Measurements from ENCODE around the gene ANKRD28.
"Not testable (repeated sequence)": the region's sequence is repeated elsewhere in the genome, so short reads cannot be mapped to it uniquely, and the experiment has no call there.

ANKRD28 gene

DNA sequence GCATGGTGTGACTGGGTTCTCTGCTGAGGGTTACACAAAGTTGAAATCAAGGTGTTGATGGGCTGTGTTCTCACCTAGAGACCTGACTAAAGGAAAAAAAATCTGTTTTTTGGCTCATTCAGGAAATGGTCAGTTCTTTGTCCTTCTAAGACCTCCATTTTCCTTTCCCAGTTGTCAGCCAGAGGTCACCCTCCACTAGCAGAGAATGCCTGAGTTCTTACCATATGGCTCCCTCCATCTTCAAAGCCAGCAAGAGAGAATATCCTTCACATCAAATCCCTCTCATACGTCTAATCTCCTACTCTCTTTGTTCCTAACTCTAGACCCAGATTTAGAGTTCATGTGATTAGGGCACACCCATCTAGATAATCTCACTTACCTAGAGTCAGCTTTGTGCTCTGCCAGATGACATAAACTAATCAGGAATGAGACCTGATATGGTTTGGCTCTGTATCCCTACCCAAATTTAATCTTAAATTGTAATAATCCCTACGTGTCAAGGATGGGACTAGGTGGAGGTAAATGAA is 19.4 kb downstream of the ANKRD28 start:
- no peak overlapping the region for H3K4me3 Mint-ChIP-seq
- peaks cover 6% of the 10 kb centered on the region for H3K4me1 Mint-ChIP-seq
- no peaks in the 10 kb centered on the region for H3K9me3 Mint-ChIP-seq
- no peak overlapping the region for H3K27ac Mint-ChIP-seq
- no peaks in the 10 kb centered on the region for H3K27me3 Mint-ChIP-seq (ENCODE audit: low read depth)
- TF ChIP-seq, protein P1, sequence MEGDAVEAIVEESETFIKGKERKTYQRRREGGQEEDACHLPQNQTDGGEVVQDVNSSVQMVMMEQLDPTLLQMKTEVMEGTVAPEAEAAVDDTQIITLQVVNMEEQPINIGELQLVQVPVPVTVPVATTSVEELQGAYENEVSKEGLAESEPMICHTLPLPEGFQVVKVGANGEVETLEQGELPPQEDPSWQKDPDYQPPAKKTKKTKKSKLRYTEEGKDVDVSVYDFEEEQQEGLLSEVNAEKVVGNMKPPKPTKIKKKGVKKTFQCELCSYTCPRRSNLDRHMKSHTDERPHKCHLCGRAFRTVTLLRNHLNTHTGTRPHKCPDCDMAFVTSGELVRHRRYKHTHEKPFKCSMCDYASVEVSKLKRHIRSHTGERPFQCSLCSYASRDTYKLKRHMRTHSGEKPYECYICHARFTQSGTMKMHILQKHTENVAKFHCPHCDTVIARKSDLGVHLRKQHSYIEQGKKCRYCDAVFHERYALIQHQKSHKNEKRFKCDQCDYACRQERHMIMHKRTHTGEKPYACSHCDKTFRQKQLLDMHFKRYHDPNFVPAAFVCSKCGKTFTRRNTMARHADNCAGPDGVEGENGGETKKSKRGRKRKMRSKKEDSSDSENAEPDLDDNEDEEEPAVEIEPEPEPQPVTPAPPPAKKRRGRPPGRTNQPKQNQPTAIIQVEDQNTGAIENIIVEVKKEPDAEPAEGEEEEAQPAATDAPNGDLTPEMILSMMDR (IDR thresholded peaks at IDR 0.05; ENCODE audit: unreplicated experiment in 3 of 3), result no peak
- peaks cover 4% of the 10 kb centered on the region for H3K36me3 Mint-ChIP-seq (ENCODE audit: low read depth)

DNA sequence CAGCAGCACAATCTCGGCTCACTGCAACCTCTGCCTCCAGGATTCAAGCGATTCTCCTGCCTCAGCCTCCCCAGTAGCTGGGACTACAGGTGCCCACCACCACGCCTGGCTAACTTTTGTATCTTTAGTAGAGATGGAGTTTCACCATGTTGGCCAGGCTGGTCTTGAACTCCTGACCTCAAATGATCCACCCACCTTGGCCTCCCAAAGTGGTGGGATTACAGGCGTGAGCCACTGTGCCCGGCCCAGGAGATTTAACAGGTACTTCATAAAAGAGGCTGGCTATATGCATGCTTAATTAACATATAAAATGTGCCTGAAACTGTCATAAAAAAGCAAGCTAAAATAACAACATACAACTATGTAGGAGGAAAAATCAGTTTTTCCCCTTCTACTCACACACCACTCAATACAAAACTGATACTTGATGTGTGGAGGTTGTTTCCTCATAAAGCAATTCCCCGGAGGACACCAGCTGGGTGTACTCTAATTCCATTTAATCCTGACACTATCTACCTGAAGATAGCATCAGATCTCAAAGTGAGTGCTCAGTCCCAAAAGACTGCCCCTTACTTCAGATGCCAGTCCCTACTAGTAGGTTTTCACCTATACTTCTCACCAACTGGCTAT is 22.7 kb downstream of the ANKRD28 start:
- not testable (repeated sequence) for H3K4me3 Mint-ChIP-seq; H3K9me3 Mint-ChIP-seq; H3K27me3 Mint-ChIP-seq (ENCODE audit: low read depth); H3K4me1 Mint-ChIP-seq; H3K27ac Mint-ChIP-seq
- H3K36me3 Mint-ChIP-seq (ENCODE audit: low read depth), result peaks cover 13% of the 10 kb centered on the region

DNA sequence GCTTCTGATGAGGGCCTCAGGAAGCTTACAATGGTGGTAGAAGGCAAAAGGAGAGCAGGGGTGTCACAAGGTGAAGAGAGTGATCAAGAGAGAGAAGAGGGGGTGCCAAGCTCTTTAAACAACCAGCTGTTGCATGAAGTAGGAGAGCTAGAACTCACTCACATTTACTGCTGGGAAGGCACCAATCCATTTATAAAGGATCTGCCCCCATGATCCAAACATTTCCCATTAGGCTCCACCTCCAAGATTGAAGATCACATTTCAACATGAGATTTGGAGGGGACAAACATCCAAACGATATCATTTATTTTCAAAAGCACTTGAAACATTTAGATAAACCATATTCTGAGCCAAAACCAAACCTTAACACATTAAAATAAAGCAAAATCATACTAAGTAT is 26.3 kb downstream of the ANKRD28 start:
- peaks cover 12% of the 10 kb centered on the region for H3K36me3 Mint-ChIP-seq (ENCODE audit: low read depth)
- no peak overlapping the region for H3K27ac Mint-ChIP-seq
- no peaks in the 10 kb centered on the region for H3K27me3 Mint-ChIP-seq (ENCODE audit: low read depth)

DNA sequence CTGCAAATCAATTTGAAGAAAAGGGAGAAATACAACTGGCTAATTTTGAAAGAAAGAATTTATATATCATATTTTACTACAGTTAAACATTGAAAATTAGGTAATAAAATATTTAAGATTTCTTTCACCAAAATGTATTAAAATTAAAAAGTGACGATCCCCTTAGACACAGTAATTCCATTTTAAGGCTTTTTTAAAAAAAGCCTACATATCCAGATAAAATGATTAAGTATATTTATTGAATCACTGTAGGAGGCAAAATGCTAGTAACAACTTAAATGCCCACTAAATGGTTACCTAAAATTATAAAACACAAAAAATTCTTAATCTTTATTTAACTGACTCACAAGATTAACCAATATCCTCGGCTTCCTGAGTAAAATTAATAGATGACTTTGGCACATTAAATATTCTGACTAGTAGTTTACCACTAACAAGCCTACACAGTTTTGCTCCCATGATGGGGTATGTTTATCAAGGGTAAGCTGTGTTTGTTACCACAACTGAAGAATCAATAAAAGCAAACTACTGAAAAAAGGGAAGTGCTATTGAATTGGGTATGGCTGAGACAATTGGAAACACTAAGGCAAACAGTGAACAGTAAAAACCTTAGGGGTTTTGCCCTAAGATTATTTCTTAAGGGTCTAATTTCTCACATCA is 28.4 kb downstream of the ANKRD28 start:
- no peak overlapping the region for H3K27ac Mint-ChIP-seq
- no peak overlapping the region for H3K4me3 Mint-ChIP-seq
- no peaks in the 10 kb centered on the region for H3K9me3 Mint-ChIP-seq

More for the DNA sequence above, 26.3 kb downstream of the ANKRD28 start:
- H3K4me1 Mint-ChIP-seq, result peaks cover 5% of the 10 kb centered on the region
- TF ChIP-seq, protein P1 (IDR thresholded peaks at IDR 0.05; ENCODE audit: unreplicated experiment in 3 of 3), result no peak
- no peak overlapping the region for H3K4me3 Mint-ChIP-seq
- H3K9me3 Mint-ChIP-seq, result no peaks in the 10 kb centered on the region

DNA sequence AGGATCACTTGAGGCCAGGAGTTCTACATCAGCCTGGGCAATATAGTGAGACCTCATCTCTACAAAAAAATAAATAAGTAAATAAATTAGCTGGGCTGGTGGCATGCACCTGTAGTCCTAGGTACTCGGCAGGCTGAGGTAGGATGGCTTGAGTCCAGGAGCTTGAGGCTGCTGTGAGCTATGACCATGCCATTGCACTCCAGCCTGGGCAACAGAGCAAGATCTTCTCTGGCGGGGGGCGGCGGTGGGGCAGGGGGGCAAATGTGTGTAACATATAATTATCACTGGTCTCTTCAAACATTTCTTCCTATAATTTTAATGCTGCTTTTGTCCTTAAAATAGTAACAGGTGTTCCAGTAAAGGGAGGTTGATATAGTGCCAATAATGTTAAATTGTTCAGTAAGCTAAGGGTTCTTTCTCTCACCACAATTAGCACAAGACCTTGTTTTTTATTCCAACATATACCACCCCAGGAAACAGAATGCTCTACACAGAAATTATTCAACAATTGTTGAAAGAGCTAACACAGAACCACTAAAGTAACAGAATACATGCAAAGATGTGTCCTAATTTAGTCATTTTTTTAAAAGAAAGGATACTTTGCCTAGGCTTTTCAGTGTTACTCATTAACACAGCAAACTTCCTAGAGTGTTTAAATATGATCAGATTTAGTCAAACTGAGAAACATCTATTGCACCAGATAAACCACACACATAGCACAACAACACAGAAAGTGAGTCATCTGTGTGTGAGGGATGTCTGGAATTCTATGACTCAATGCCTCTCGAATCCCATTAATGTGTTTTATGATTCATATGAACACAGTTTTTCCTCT is 29.1 kb downstream of the ANKRD28 start:
- Mint-ChIP-seq H3K4me1 (peaks cover 5% of the 10 kb centered on the region), H3K4me3 (no peak overlapping the region), H3K9me3 (no peaks in the 10 kb centered on the region), H3K36me3 (ENCODE audit: low read depth) (peaks cover 25% of the 10 kb centered on the region), H3K27ac (peak overlapping the region; percentile 9 to 61 (median 37)), H3K27me3 (ENCODE audit: low read depth) (no peaks in the 10 kb centered on the region)
- TF ChIP-seq, protein P1 (IDR thresholded peaks at IDR 0.05; ENCODE audit: unreplicated experiment in 3 of 3), result no peak

More for the DNA sequence above, 28.4 kb downstream of the ANKRD28 start:
- TF ChIP-seq, protein P1 (IDR thresholded peaks at IDR 0.05; ENCODE audit: unreplicated experiment in 3 of 3), result no peak
- Mint-ChIP-seq H3K36me3 (ENCODE audit: low read depth) (peaks cover 24% of the 10 kb centered on the region), H3K4me1 (peaks cover 5% of the 10 kb centered on the region), H3K27me3 (ENCODE audit: low read depth) (no peaks in the 10 kb centered on the region)

DNA sequence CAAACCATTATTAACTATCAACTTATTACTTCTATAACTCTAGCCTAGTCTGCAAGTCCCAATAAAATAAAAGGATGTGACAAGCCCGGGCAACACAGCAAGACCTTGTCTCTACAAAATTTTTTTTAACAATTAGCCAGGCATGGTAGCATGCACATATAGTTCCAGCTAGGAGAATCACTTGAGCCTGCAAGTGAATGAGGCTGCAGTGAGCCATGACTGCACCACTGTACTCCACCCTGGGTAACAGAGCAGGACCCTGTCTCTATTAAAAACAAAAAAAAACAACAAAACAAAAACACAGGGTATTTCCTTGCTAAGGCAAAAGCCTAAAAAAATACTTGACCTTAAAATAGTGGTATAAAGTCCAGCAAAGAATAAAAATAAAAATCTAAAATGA is 31.4 kb downstream of the ANKRD28 start:
- no peak overlapping the region for H3K4me3 Mint-ChIP-seq
- H3K27me3 Mint-ChIP-seq (ENCODE audit: low read depth), result no peaks in the 10 kb centered on the region
- peaks cover 27% of the 10 kb centered on the region for H3K36me3 Mint-ChIP-seq (ENCODE audit: low read depth)
- TF ChIP-seq, protein P1 (IDR thresholded peaks at IDR 0.05; ENCODE audit: unreplicated experiment in 3 of 3), result no peak
- peaks cover 5% of the 10 kb centered on the region for H3K4me1 Mint-ChIP-seq
- no peaks in the 10 kb centered on the region for H3K9me3 Mint-ChIP-seq
- no peak overlapping the region for H3K27ac Mint-ChIP-seq
